ENCODE measurements around the gene ALDH1A3. TPM values are rescaled to one million over a fixed set of nuclear protein-coding genes. Genes with fewer than 3 reads are reported as not detected.

Gene ALDH1A3
- total RNA-seq, 2 experiments from 2014 or later = not detected

DNA sequence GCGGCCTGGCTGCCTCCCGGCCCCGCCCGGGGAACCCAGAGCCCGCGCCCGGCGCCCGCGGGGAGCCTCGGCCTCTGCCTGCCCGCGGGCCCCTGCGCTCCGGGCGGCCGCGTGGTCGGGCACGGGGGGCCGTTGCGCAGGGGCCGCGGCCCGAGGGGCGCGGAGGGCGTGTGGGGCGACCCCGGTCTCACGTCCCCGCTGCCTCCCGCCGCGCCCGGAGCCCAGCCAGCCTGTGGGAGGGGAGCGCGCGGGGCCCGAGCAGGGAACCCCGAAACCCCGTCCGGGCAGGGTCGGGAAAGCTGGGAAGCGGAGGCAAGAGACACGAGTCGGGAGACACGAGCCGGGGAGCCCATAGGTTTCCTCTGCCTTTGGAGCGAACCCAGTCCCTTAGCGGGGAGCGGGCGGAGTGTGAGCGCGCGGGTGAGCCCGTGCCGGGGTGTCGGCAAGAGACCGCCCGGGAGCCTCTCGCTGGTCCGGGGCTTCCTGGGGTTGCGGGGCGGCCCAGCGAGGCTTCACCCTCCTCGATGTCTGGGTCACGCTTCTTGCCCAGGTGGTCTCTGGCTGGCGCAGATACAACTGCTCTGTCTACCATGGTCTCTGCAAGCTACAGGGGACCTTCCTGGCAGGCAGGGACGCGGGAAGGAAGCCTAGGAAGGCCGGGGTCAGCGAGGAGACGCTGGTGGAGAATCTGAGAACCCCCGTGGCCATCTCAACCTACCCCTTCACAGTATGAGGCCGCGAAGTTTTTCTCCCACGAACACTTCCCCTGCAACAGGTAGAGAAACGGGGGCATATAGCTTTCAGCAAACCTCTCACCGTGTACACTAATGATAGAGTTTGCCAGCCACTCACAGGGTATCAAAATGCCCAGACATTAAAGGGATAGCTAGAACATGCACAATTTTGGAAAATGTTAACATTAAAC, 40.1 kb downstream of the ALDH1A3 start:
- POLR2A ChIA-PET = no interaction called here
- CTCF ChIA-PET = interaction anchor here (8.4 kb wide), 1 partner anchor 89 kb away, joined by 112 read pairs; no protein-coding TSS in a partner anchor

DNA sequence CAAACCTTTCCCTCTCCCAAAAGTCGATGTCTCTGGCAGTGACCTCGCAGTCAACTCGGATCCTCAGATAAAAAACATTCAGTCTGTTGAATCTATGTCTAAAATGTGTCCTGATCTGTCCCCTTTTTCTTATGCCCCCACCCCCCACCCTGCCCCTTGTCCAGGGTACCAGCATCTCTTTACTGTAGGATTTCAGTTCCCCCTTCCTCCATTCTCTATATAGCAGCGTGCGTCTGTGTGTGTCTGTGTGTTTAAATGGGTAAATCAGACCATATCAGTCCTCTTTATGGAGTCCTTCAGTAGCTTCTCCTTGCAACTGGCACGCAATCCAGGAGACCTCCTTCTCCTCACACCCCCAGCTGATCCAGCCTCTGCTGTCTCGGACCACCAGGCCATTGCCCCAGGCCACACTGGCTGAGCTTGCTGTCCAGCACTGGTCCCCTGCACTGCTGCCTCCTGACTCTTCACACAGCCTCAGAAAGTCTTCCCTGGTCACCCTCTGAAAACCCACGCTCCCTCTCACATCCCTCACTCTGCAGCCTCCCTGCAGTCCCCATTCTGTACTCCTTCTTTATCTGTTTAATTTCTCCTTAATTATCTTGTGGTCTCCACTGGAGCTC, 41.0 kb downstream of the ALDH1A3 start:
- ChIA-PET POLR2A (no interaction called here), CTCF (interaction anchor here (8.4 kb wide), 1 partner anchor 88 kb away, joined by 112 read pairs; no protein-coding TSS in a partner anchor)

DNA sequence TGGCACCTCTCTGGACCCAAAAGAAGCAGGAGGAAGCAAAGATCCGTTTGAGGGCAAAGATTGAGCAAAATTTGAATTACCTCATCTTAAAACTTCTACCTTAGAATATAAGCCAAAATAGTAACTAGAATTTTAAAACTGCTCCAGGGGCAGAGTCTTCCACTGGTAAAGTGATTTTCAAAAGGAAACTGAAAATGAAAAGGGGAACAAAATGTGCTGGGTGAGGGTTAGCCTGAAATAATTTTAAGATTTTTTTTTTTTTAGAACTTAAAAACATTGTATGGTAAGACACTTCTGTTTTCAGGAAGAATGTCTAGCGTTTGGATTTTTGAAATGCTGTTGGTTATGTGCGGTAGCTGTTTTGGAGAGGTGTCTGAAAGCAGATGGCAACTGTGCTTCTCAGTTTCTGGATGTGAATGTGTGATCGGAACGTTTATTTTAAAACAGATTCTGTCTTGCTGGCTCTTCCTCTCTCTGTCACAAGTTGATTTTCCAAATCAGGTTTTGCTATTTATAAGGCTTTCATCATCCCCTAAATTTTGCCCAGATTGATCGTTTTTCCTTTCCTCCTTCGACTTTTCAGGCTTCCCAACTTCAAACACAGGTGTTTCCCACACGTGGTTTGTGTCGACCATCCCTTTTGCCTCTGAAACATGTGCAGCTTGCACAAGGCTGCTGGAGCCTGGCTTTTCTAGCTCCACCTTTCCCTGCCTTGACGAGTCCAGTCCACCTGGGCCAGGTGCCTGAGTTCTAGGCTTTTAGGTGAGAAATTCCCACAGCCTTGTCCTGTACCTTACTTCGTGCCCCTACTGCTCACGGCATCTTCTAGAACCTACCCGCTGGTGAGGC, 42.8 kb downstream of the ALDH1A3 start:
- ChIA-PET CTCF (interaction anchor here (8.4 kb wide), 1 partner anchor 86 kb away, joined by 112 read pairs; no protein-coding TSS in a partner anchor), POLR2A (no interaction called here)

DNA sequence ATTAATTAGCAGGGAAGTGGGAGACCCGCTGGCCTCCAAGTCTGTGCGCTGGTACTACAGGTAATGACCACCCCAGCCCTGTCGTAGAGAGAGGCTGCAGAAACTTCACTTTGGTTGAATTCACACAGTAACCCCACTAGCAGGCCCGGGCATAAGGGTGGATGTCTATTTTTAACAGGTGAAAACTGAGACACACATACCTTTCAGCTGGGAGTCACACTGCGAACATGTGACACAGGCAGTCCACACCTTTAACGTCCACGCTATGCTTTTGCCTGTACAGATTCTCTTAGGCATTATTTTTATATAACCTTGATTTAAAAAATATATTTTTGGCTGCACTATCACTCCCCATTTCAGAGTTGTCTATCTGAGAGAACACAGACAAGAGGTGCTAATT, 43.4 kb downstream of the ALDH1A3 start:
- CTCF ChIA-PET = interaction anchor here (8.4 kb wide), 1 partner anchor 85 kb away, joined by 112 read pairs; no protein-coding TSS in a partner anchor
- POLR2A ChIA-PET = no interaction called here

DNA sequence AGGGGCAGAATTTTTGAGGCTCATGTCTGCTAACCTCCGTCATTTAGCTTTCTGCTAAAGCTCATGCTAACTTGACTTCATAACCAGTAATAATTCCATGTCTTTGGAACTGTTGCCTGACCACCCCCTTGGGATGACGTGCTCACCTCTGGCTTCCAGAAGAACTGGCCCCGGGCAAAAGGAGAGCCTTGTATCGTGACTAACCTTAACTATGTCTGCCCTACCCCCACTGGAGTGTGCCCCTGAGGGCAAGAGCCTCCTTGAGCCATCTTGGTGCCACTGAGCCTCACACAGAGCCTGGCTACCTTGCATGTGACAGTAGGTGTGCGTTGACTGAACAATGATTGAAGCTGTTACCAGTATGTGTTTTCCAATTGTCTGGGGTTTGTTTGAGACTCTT, 44.3 kb downstream of the ALDH1A3 start:
- CTCF ChIA-PET = interaction anchor here (8.4 kb wide), 1 partner anchor 85 kb away, joined by 112 read pairs; no protein-coding TSS in a partner anchor
- POLR2A ChIA-PET = no interaction called here

DNA sequence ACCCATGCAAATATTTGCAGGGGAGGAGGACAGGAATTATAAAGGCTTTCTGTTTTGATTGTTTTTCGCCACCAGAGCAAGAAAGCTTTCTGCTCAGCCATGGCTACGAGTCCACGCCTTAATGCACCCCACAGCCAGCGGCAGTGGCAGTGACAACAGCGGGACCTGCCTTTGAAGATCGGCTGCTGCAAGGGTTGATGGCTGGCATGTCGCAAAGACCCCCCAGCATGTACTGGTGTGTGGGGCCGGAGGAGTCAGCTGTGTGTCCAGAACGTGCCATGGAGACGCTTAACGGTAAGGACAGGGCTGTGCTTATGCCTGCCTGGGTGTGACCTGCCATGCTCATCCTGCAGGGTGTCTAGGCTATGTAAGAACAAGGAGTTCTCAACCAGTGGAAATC, 44.8 kb downstream of the ALDH1A3 start:
- POLR2A ChIA-PET = no interaction called here
- CTCF ChIA-PET = interaction anchor here (8.4 kb wide), 1 partner anchor 84 kb away, joined by 112 read pairs; no protein-coding TSS in a partner anchor

DNA sequence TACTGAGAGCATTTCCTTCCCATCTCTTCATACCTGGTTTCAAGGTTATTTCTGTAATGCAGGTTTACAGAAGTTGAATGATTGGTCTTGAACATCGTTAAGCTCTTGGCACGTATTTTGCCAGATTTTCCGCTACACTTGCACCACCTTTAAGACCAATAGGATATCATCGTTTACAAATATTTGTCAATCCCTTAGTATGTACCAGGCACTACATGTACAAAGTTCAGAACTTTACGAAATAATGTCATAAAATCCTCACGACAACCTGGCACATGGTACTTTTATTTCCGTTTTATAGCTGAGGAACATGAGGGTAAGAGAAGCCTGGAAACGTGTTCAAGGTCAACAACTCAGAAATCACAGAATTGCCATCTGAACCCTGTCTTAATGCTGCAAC, 45.8 kb downstream of the ALDH1A3 start:
- POLR2A ChIA-PET = no interaction called here
- CTCF ChIA-PET = interaction anchor here (1.2 kb wide), 1 partner anchor 81 kb away, joined by 3 read pairs; no protein-coding TSS in a partner anchor

DNA sequence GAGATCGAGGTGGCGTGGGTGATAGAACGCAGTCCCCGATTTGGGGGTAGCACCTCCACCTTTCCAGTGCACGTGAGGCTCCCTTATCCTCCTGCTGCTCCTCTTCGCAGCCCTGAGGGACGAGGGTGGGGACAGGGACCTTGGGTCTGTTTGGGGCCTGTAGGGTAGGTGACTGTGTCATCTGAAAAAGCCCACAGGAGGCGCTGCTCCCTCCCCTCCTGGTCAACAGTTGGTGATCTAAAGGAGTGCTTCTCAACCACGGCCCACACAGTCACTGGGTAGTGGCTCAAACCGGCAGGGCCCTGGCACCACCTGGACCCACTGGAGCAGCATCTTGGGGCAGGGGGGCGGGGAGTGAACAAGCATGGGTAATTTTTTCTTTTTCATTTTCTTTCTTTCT, 46.6 kb downstream of the ALDH1A3 start:
- CTCF ChIA-PET = interaction anchor here (0.6 to 4.0 kb wide), 3 partner anchors 8 to 733 kb away, joined by 3 to 19 read pairs (median 3); partner anchors contain the start of gene LRRK1
- POLR2A ChIA-PET = no interaction called here

DNA sequence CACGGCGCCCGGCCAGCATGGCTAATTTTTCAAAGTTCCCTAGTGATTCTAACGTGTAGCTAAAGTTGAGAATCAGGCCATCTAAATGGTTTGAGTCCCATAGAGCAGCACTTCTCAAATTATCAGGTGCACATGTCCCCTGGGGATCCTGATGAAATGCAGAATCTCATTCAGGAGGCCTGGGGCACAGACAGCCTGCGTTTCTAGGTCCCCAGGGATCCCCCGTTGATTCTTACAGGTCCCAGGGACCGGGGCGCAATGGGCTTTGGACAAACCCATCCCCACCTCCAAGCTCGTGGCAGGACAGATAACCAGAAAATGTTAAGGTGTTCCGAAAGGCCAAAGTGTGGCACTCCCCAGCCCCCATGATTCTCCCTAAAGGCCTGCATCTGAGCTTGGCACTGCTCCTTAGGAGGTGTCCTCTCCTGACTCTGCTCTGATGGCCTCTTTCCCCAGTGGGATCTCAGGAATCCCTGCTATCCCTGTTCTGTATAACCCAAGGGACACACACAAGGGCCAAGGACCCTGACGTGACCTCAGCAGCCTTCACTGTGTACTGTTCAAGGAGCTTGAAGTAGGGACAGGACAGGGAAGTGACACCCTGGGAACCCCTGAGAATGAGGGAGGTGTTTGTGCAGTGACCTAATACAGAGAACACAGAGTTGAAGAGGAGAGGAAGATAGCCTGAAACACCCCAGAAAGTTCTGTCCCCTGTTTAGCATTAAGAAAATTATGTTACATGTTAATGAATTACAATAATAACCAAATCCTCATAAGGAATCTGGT, 47.5 kb downstream of the ALDH1A3 start:
- CTCF ChIA-PET = interaction anchor here (1.1 to 4.0 kb wide), 2 partner anchors 9 to 81 kb away, joined by 4 to 19 read pairs; partner anchors contain the start of gene LRRK1
- POLR2A ChIA-PET = no interaction called here

DNA sequence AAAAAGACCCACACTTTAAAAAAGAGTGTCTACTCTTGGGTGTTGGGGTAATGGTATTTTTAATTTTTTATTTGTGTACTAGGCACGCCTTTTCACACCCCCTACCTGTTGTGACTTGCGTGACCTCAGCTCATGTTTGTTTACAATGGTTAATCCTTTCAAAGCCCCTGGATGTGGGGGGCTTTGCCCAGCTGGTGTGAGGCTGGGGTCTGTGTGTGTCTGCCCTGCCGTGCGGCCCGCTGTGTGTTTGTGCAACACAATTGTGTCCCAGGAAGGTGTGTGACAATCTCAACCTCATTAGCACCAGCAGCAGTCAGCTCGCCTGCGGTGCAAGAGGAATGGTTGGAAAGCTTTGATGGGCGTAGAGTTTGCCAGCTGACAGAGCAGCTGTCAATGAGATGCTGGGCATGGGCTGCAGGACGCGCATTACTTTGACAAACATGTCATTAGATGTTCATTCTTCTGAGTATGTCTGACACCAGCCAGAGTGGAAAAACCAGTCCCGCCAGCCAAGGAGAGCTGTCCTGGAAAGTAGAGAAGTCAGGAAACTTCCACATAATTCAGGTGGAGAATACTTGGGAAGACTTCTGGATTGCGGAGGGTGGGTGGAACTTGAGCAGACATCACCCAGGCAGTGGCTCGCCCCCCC, 49.1 kb downstream of the ALDH1A3 start:
- ChIA-PET POLR2A (no interaction called here), CTCF (interaction anchor here (4.0 kb wide), 1 partner anchor 11 kb away, joined by 19 read pairs; the partner anchor contains the start of gene LRRK1)

DNA sequence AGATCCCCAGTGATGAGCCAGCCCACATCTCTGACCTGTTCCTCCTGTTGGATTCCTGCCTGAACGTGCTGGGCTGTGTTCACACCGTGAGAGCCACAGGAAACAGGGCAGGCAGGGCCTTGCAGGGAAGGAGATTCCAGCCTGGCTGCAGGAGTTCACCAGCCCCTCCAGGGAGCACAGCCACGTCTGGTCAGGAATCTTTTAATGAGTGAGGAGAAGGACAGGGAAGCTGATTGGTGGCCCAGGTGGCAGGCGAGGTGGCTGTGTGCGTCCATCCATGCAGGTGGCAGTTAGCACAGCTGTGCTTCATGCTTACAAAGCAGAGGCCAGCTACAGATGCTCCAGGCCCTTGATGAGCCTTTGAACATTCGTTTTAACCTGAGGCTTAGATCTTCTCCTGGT, 50.0 kb downstream of the ALDH1A3 start:
- CTCF ChIA-PET = interaction anchor here (0.7 to 4.0 kb wide), 2 partner anchors 11 to 78 kb away, joined by 3 to 19 read pairs; partner anchors contain the start of gene LRRK1
- POLR2A ChIA-PET = no interaction called here

DNA sequence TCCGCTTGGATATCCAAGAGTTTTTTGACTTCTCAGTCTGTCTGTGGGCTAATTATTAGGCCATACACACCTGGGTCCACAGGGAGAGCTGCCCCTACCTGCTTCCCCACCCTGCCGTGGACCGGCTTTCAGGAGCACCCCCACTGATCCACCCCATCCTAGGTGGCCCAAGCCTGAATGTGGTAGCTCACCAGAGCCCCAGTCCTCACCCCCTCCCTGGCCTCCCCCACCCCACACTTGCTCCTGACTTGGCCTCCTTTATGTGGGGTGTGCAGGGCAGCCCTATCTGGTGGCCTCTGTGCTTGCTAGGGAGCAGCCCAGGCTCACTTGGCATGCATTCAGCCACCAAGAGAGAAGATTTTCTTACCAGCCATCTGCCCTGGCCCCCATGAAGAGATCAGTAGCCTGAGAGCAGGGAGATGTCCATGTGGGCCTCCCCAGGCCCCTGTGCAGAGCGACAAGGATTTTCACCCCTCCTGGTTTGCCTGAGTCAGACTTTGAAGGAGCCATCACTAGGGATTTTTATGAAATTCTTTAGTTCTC, 50.7 kb downstream of the ALDH1A3 start:
- ChIA-PET POLR2A (no interaction called here), CTCF (interaction anchor here (0.6 to 4.0 kb wide), 3 partner anchors 12 to 357 kb away, joined by 3 to 19 read pairs (median 3); partner anchors contain the start of gene LRRK1)

DNA sequence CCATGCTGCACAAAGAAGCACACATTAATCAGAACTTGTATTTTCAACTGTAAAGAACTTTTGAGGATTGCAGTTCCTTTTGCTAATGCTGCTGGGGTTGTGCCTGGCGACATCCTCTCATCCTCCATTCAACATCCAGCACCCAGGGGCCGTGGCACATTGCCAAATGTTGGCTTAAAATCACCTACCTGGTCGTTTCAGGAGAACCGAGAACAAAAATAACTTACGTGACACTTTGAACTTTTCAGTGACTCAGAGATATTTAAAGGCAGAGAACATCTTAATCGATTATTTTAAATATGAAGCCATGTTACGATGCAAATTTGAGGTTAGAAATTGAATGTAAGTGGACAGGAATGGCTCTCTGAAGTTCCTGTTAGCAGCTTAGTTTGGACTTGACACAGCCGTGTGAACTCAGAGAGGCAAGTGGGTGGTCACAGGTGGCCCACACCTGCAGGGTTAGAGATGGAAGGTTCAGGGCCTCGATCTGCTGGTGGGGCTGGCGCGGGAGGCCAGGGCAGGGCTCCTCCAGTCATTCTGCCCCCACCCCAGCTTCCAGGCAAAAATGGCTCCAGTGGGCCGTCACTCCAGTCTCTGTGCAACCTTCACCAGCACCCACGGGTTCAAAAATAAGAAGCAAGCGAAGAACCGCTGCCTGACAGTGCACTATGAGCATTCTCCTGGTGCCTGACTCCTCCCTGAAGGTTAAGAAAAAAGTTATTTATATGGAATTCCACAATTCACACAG, 51.7 kb downstream of the ALDH1A3 start:
- CTCF ChIA-PET = no interaction called here
- POLR2A ChIA-PET = no interaction called here

DNA sequence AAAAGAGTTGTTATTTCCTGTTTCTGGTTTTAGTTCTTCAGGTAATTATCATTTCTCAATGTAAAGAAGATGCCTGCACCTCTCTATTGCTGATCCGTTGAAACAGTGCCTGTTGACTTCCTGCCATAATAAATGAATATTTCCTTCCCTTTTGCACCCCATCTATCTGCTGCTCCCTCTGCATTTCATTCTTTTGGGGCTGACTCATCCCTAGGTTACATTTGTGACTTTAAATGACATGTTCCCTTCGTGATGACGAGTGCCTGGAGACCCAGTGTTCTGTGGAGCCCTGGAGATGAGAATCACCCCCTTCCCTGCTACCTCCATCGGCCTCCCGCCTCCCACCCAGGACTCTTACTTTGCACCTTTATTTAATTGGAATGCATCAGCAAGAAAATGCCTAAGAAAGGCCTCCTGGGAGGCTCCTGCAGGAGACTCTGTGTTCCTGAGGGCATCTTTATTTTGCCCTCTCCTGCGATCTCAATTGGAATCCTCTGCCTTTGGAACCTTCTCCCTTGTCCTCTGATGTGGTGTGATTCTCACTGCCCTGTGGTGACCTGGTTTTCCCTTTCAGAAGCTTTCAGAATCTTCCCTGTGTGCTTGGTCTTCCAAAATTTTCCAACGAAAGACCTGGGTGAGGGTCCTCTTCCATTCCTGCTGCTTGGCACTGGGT, 53.2 kb downstream of the ALDH1A3 start:
- CTCF ChIA-PET = no interaction called here
- POLR2A ChIA-PET = no interaction called here

DNA sequence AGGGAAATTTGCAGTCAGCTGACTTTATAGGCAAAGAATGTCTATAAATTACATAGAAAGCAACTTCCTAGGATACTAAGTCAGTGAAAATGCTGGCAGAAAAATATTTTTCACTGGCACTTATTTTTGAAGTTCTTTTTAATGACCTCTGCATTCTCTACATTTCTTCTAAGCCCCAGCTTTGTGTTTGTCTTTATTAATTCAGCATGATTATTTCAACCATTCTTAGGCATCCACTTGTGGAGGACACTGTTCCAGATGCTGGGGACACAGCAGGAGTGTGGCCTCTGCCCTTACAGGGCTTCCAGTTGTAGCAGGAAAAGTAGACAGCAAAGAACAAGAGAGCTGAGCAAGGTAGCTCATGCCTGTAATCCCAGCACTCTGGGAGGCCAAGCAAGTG, 54.5 kb downstream of the ALDH1A3 start:
- ChIA-PET POLR2A (interaction anchor here (0.7 kb wide), 1 partner anchor 15 kb away, joined by 9 read pairs; the partner anchor contains the start of gene LRRK1), CTCF (no interaction called here)

DNA sequence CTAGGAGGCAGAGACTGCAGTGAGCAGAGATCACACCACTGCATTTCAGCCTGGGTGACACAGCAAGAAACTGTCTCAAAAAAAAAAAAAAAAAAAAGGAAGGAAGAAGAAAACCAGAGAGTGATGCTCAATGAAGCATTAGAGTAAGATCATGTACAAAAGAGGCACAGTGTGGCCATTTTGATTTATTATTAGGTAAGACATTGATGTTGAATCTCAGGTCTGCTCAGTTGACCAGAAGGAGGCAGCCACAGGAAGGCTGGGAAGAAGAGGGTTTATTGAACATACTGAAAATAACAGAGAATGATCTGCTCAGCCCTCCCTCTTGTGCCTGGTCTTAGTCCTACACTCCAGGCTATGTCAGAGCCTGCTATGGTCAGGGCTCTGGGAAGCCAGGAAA, 55.1 kb downstream of the ALDH1A3 start:
- POLR2A ChIA-PET = interaction anchor here (0.7 kb wide), 1 partner anchor 16 kb away, joined by 9 read pairs; the partner anchor contains the start of gene LRRK1
- CTCF ChIA-PET = no interaction called here

DNA sequence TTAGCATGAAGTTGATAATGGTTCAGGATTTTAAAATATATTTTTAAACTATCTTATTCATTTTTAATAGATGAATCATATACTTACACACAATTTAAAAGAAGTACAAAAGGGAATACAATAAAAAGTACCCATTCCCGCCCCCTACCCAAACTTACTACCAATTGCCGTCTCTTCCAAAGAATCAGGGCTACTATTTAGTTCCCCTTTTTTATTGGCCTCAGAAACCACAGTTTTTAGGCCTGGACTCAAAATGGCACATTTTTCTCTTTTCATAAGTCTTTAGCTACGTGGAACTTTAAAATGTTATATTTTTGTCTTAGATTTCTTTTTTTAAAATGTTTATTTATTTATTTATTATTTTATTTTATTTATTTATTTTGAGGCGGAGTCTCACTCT, 57.5 kb downstream of the ALDH1A3 start:
- ChIA-PET POLR2A (no interaction called here), CTCF (no interaction called here)
